DOHH2 (cell line): Measurements from ENCODE around the gene GPR65.

Source experiments
- CTCF ChIP-seq: fragments of 200-600 bp; sonication (generic); IDR thresholded peaks from one replicate; pipeline ENCODE4 v1.5.1; 2014; ENCODE audit warnings: antibody characterized with exemption, mild to moderate bottlenecking, low read depth, low read length; ENCODE audit not compliant: poor library complexity, severe bottlenecking
- EZH2phosphoT487 ChIP-seq: fragments of 200-600 bp; sonication (generic); IDR thresholded peaks from 2 replicates; pipeline ENCODE4 v1.6.1; 2017; ENCODE audit warnings: borderline replicate concordance, mild to moderate bottlenecking, antibody characterized with exemption, low read length, moderate library complexity, mixed read lengths

GRCh38 chr14:88004506-88005036 is 364 bp upstream of the GPR65 start:
- TF ChIP-seq EZH2phosphoT487: no peak
- no peak for TF ChIP-seq CTCF
